ENCODE measurements around the gene GNG2.

- TF ChIP-seq CTCF (conservative IDR thresholded peaks at IDR 0.05; ENCODE audit: low read depth, low read length) (no peak), EZH2 (IDR thresholded peaks at IDR 0.05; ENCODE audit: borderline replicate concordance, low read depth, low read length, poor library complexity, severe bottlenecking) (no peak)
These were observed 69.7 kb downstream of the GNG2 start for GRCh38 chr14:51929910-51930682.
